ENCODE measurements around the gene CTSH.

Gene CTSH

GRCh38 chr15:78977091-78977571, 32.3 kb upstream of the CTSH start:
- WGBS (ENCODE audit: insufficient coverage): 65% methylated on average over 4 of the region's 4 CpGs

GRCh38 chr15:78976691-78977090, 31.8 kb upstream of the CTSH start:
- H3K36me3 ChIP-seq (ENCODE audit: control insufficient read depth in 4 of 4, insufficient read depth in 4 of 4, low read length in 3 of 4): no peaks in the 10 kb centered on the region
- no peaks in the 10 kb centered on the region for H3K27me3 ChIP-seq (replicated peaks in 2 of 5; ENCODE audit: control insufficient read depth in 4 of 5, insufficient read depth in 5 of 5, low read length in 4 of 5)
- no peak for DNase-seq
- H3K4me3 ChIP-seq (ENCODE audit: control insufficient read depth in 1 of 7, extremely low read depth in 1 of 7, insufficient read depth in 4 of 7, low read depth in 2 of 7, low read length in 6 of 7): no peak overlapping the region
- ChIA-PET CTCF (interaction anchor here (1.3 to 1.7 kb wide), 3 partner anchors 14 to 49 kb away, joined by 3 to 4 read pairs (median 3); no protein-coding TSS in a partner anchor), POLR2A (no interaction called here)
- WGBS (ENCODE audit: insufficient coverage): 80% methylated on average over 2 of the region's 7 CpGs
- H3K9me3 ChIP-seq (ENCODE audit: control extremely low read depth in 1 of 5, control insufficient read depth in 4 of 5, insufficient read depth in 2 of 5, low read depth in 1 of 5, low read length in 4 of 5): no peaks in the 10 kb centered on the region
- peaks cover 0 to 43% (median 4%) of the 10 kb centered on the region in 4 experiments for H3K4me1 ChIP-seq (ENCODE audit: control extremely low read depth in 1 of 4, control insufficient read depth in 4 of 4, insufficient read depth in 4 of 4, low read length in 3 of 4)
- H3K27ac ChIP-seq (ENCODE audit: insufficient read depth in 1 of 2, low read depth in 1 of 2, low read length in 2 of 2, poor library complexity in 1 of 2, severe bottlenecking in 2 of 2): no peak overlapping the region

More at GRCh38 chr15:78977091-78977571, 32.3 kb upstream of the CTSH start:
- H3K36me3 ChIP-seq (ENCODE audit: control insufficient read depth in 4 of 4, insufficient read depth in 4 of 4, low read length in 3 of 4): no peaks in the 10 kb centered on the region
- no peak overlapping the region for H3K4me3 ChIP-seq (ENCODE audit: control insufficient read depth in 1 of 7, extremely low read depth in 1 of 7, insufficient read depth in 4 of 7, low read depth in 2 of 7, low read length in 6 of 7)
- H3K9me3 ChIP-seq (ENCODE audit: control extremely low read depth in 1 of 5, control insufficient read depth in 4 of 5, insufficient read depth in 2 of 5, low read depth in 1 of 5, low read length in 4 of 5): no peaks in the 10 kb centered on the region
- H3K27me3 ChIP-seq (replicated peaks in 2 of 5; ENCODE audit: control insufficient read depth in 4 of 5, insufficient read depth in 5 of 5, low read length in 4 of 5): no peaks in the 10 kb centered on the region
- ChIA-PET CTCF (interaction anchor here (1.4 to 1.7 kb wide), 2 partner anchors 14 to 48 kb away, joined by 3 to 4 read pairs; no protein-coding TSS in a partner anchor), POLR2A (no interaction called here)
- H3K27ac ChIP-seq (ENCODE audit: insufficient read depth in 1 of 2, low read depth in 1 of 2, low read length in 2 of 2, poor library complexity in 1 of 2, severe bottlenecking in 2 of 2): no peak overlapping the region
- peak in 2 of 3 donors; percentile 28 to 38 for DNase-seq
- peaks cover 0 to 45% (median 4%) of the 10 kb centered on the region in 4 experiments for H3K4me1 ChIP-seq (ENCODE audit: control extremely low read depth in 1 of 4, control insufficient read depth in 4 of 4, insufficient read depth in 4 of 4, low read length in 3 of 4)

GRCh38 chr15:78974272-78974918, 29.5 kb upstream of the CTSH start:
- POLR2A ChIA-PET: no interaction called here

DNA sequence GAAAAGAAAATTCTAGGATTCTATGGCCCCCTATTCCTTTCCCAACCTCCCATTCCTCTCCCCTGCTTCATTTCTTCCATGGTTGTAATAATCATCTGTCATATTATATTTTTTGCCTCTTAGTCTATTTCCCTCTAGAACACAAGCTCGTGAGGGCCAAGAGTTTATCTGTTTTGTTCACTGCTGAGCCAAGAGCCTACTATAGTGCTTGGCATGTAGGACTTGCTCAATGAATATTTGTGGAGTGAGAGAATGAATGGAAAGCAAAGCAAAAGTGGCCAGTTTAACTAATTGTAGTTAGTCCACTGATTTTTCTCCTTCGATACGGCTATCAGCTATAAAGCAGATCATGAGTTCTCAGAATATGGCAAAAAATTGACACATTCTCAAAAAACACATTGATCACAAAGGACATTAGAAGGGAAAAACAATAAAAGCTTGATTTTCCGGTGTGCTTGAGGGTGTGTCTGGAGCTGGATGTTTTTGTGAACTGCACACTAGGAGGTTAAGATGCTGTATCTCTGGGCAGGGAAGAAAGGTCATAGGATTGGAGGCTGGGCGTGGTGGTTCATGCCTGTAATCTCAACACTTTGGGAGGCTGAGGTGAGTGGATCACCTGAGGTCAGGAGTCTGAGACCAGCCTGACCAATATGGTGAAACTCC, 25.0 kb upstream of the CTSH start:
- Histone ChIP-seq H3K27me3 (replicated peaks in 2 of 5; ENCODE audit: control insufficient read depth in 4 of 5, insufficient read depth in 5 of 5, low read length in 4 of 5) (no peaks in the 10 kb centered on the region), H3K9me3 (ENCODE audit: control extremely low read depth in 1 of 5, control insufficient read depth in 4 of 5, insufficient read depth in 2 of 5, low read depth in 1 of 5, low read length in 4 of 5) (no peaks in the 10 kb centered on the region), H3K36me3 (ENCODE audit: control insufficient read depth in 4 of 4, insufficient read depth in 4 of 4, low read length in 3 of 4) (no peaks in the 10 kb centered on the region), H3K4me1 (ENCODE audit: control extremely low read depth in 1 of 4, control insufficient read depth in 4 of 4, insufficient read depth in 4 of 4, low read length in 3 of 4) (no peaks in the 10 kb centered on the region), H3K27ac (ENCODE audit: insufficient read depth in 1 of 2, low read depth in 1 of 2, low read length in 2 of 2, poor library complexity in 1 of 2, severe bottlenecking in 2 of 2) (no peak overlapping the region), H3K4me3 (ENCODE audit: control insufficient read depth in 1 of 7, extremely low read depth in 1 of 7, insufficient read depth in 4 of 7, low read depth in 2 of 7, low read length in 6 of 7) (no peak overlapping the region)
- CTCF ChIA-PET: no interaction called here
- WGBS (ENCODE audit: insufficient coverage): 100% methylated on average over 1 of the region's 5 CpGs
- DNase-seq: no peak
- POLR2A ChIA-PET: interaction anchor here (0.6 kb wide), 1 partner anchor 34 kb away, joined by 4 read pairs; no protein-coding TSS in a partner anchor

More at GRCh38 chr15:78974272-78974918, 29.5 kb upstream of the CTSH start:
- Histone ChIP-seq H3K9me3 (ENCODE audit: control extremely low read depth in 1 of 5, control insufficient read depth in 4 of 5, insufficient read depth in 2 of 5, low read depth in 1 of 5, low read length in 4 of 5) (no peaks in the 10 kb centered on the region), H3K36me3 (ENCODE audit: control insufficient read depth in 4 of 4, insufficient read depth in 4 of 4, low read length in 3 of 4) (no peaks in the 10 kb centered on the region), H3K4me1 (ENCODE audit: control extremely low read depth in 1 of 4, control insufficient read depth in 4 of 4, insufficient read depth in 4 of 4, low read length in 3 of 4) (peaks cover 0 to 30% (median 4%) of the 10 kb centered on the region in 4 experiments), H3K27me3 (replicated peaks in 2 of 5; ENCODE audit: control insufficient read depth in 4 of 5, insufficient read depth in 5 of 5, low read length in 4 of 5) (no peaks in the 10 kb centered on the region), H3K4me3 (ENCODE audit: control insufficient read depth in 1 of 7, extremely low read depth in 1 of 7, insufficient read depth in 4 of 7, low read depth in 2 of 7, low read length in 6 of 7) (no peak overlapping the region), H3K27ac (ENCODE audit: insufficient read depth in 1 of 2, low read depth in 1 of 2, low read length in 2 of 2, poor library complexity in 1 of 2, severe bottlenecking in 2 of 2) (no peak overlapping the region)
- CTCF ChIA-PET: interaction anchor here (1.5 to 2.3 kb wide), 2 partner anchors 11 to 33 kb away, joined by 3 to 5 read pairs; no protein-coding TSS in a partner anchor
- no peak for DNase-seq
- WGBS (ENCODE audit: insufficient coverage): 100% methylated on average over 3 of the region's 7 CpGs

DNA sequence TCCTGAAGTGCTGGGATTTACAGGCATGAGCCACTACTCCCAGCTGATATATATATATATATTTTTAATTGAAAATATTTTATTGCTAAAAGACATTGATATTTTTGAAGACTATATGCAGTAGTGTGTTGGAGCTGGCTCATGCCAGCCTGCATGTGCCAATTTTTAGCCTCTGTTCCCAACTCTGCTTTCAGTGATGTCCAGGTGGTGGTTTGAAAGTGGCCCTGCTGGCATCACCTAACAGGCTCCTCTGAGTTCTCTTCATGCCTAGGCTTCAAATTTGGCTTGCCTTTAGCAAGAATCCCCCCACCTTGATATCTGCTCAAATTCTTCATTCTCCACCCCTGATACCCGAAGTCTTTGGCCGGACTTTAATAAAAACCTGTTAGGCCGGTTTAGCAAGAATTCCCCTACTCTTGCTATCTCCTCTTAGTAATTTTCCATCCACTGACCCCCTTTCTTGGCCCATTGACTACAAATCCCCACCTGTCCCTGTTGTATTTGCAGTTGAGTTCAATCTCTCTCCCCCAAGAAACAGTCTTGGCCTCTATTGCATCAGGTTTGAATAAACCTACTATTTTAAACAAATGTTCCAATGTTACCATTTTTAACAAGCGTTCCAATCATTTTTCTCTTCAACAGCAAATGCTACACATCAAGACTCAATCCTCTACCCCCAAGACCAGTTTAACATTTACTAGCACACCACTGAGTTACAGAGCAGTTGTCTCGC, 23.9 kb upstream of the CTSH start:
- Histone ChIP-seq H3K27me3 (replicated peaks in 2 of 5; ENCODE audit: control insufficient read depth in 4 of 5, insufficient read depth in 5 of 5, low read length in 4 of 5) (no peaks in the 10 kb centered on the region), H3K4me1 (ENCODE audit: control extremely low read depth in 1 of 4, control insufficient read depth in 4 of 4, insufficient read depth in 4 of 4, low read length in 3 of 4) (no peaks in the 10 kb centered on the region), H3K27ac (ENCODE audit: insufficient read depth in 1 of 2, low read depth in 1 of 2, low read length in 2 of 2, poor library complexity in 1 of 2, severe bottlenecking in 2 of 2) (no peak overlapping the region), H3K36me3 (ENCODE audit: control insufficient read depth in 4 of 4, insufficient read depth in 4 of 4, low read length in 3 of 4) (no peaks in the 10 kb centered on the region), H3K9me3 (ENCODE audit: control extremely low read depth in 1 of 5, control insufficient read depth in 4 of 5, insufficient read depth in 2 of 5, low read depth in 1 of 5, low read length in 4 of 5) (no peaks in the 10 kb centered on the region), H3K4me3 (ENCODE audit: control insufficient read depth in 1 of 7, extremely low read depth in 1 of 7, insufficient read depth in 4 of 7, low read depth in 2 of 7, low read length in 6 of 7) (no peak overlapping the region)
- ChIA-PET POLR2A (no interaction called here), CTCF (no interaction called here)
- DNase-seq: no peak
- WGBS (ENCODE audit: insufficient coverage): 100% methylated on average over 4 of the region's 5 CpGs

DNA sequence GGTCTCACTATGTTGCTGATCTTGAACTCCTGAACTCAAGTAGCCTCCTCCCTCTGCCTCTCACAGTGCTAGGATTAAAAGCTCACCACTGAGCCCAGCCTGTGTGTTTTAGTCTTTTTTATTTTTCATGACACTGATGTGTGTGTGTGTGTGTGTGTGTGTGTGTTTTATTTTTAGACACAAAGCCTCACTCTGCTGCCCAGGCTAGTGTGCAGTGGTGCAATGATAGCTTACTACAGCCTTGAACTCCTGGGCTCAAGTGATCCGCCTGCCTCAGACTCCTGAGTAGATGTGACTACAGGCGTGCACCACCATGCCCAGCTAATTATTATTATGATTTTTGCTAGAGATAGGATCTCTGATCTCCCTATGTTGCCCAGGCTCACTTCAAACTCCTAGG, 23.3 kb upstream of the CTSH start:
- CTCF ChIA-PET: interaction anchor here (1.5 kb wide), 2 partner anchors 13 to 15 kb away, joined by 4 read pairs; no protein-coding TSS in a partner anchor
- POLR2A ChIA-PET: no interaction called here
- no peaks in the 10 kb centered on the region for H3K4me1 ChIP-seq (ENCODE audit: control extremely low read depth in 1 of 4, control insufficient read depth in 4 of 4, insufficient read depth in 4 of 4, low read length in 3 of 4)
- H3K4me3 ChIP-seq (ENCODE audit: control insufficient read depth in 1 of 7, extremely low read depth in 1 of 7, insufficient read depth in 4 of 7, low read depth in 2 of 7, low read length in 6 of 7): no peak overlapping the region
- no peak for DNase-seq
- no peak overlapping the region for H3K27ac ChIP-seq (ENCODE audit: insufficient read depth in 1 of 2, low read depth in 1 of 2, low read length in 2 of 2, poor library complexity in 1 of 2, severe bottlenecking in 2 of 2)
- no peaks in the 10 kb centered on the region for H3K9me3 ChIP-seq (ENCODE audit: control extremely low read depth in 1 of 5, control insufficient read depth in 4 of 5, insufficient read depth in 2 of 5, low read depth in 1 of 5, low read length in 4 of 5)
- WGBS (ENCODE audit: insufficient coverage): no CpG with 5 or more reads among the region's 2 CpGs
- no peaks in the 10 kb centered on the region for H3K36me3 ChIP-seq (ENCODE audit: control insufficient read depth in 4 of 4, insufficient read depth in 4 of 4, low read length in 3 of 4)
- H3K27me3 ChIP-seq (replicated peaks in 2 of 5; ENCODE audit: control insufficient read depth in 4 of 5, insufficient read depth in 5 of 5, low read length in 4 of 5): no peaks in the 10 kb centered on the region
